GM19351 (cell line): ENCODE results near the gene PRR36.
"Not testable (repeated sequence)": the region's sequence is repeated elsewhere in the genome, so short reads cannot be mapped to it uniquely, and the experiment has no call there.

ENCODE experiments used
- ATAC-seq: cut with Tn5 transposase; IDR thresholded peaks from one replicate; pipeline ENCODE4 v1.9.1; 2021; ENCODE audit warnings: mild to moderate bottlenecking, moderate library complexity; ENCODE audit not compliant: unreplicated experiment

PRR36 gene

GRCh38 chr19:7899751-7900378 lies 25.7 kb upstream of the PRR36 start:
- no peak for ATAC-seq

DNA sequence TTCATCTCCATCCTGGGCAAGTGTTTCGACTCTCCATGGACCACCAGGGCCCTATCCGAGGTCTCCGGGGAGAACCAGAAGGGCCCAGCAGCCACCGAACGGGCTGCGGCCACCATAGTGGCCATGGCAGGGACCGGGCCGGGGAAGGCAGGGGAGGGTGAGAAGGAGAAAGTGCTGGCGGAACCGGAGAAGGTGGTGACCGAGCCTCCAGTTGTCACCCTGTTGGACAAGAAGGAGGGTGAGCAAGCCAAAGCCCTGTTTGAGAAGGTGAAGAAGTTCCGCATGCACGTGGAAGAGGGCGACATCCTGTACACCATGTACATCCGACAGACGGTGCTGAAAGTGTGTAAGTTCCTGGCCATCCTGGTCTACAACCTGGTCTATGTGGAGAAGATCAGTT lies 24.8 kb upstream of the PRR36 start:
- no peak for ATAC-seq

GRCh38 chr19:7897292-7897691 lies 23.1 kb upstream of the PRR36 start:
- ATAC-seq: no peak

DNA sequence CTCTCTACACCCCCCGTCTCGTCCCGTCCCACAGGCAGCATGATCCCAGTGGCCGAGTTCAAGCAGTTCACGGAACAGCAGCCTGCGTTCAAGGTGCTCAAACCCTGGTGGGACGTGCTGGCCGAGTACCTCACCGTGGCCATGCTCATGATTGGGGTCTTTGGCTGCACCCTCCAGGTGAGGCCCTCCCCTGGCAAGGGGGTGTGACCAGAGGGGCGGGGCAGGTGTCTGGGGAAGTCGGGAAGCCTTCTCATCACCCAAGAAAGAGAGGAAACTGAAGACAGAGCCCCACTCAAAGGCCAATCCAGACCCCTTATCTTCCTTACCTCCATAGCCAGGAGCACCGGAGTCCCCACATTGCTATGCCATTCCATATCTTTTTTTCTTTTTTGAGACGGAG lies 21.4 kb upstream of the PRR36 start:
- no peak for ATAC-seq

DNA sequence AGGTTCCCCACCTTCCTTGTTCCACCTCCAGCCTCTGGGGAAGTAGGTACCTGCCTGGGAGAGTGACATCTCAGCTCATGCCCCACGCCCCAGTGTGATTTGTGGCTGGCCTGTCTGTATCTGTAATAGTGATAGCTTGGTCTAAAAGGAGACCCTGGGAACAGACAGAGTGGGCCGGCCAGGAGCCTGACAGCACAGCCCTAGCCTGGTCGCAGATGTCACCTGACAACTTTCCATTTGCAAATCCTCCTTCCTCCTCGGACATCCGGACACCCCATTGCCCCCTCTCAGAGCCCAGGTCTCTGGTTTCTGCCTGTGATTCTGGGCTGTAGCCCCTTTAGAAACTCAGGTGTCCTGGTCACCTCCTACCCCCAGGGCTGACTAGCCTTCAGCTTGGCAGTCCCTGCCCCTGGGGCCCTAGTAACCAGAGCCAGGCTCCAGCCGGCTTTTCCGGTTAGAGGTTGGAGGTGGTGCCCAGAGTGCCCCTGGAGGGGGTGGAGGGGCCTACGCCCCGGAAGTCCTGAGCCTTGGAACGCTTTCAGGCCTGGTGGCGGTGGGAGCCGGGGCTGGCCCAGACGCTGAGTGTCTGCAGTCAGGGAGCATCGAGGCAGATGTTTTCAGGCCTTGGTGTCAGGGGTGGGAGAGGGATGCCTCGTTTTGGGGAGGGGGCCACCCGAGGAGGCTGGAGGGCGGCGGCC lies 20.6 kb upstream of the PRR36 start:
- ATAC-seq: no peak

DNA sequence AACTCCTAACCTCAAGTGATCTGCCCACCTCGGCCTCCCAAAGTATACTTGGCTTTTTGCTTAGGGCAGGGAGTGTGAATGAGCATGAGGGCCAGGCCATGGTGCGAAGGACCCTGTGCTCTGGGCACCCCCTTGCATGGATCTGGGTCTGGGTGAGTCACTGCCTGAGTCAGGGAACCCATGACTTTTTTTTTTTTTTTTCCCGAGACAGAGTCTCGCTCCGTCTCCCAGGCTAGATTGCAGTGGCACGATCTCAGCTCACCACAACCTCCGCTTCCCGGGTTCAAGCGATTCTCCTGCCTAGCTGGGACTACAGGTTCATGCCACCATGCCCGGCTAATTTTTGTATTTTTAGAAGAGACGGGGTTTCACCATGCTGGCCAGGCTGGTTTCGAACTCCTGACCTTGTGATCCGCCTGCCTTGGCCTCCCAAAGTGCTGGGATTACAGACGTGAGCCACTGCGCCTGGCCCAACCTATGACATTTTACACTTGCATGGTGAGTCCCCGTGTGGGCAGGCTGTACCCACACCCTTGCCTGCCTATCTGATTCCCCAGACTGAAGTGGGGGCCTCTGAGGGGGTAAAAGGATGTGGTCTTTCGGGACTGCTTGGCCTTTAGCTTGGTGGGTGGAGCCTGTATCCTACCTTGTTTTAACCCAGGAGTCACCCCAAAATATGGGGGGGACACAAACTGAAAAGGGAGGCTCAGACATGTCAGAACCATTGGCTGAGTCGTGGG lies 19.3 kb upstream of the PRR36 start:
- not testable (repeated sequence) for ATAC-seq

- no peak for ATAC-seq
Measured at GRCh38 chr19:7888826-7889217, 14.6 kb upstream of the PRR36 start.

GRCh38 chr19:7888145-7888825 lies 14.1 kb upstream of the PRR36 start, which contains the start of gene LRRC8E:
LRRC8E (plus strand) TSS chr19:7888510; CDS start chr19:7895604, 7,094 bp downstream.
- ATAC-seq: no peak

GRCh38 chr19:7887408-7888144 lies 13.4 kb upstream of the PRR36 start:
- no peak for ATAC-seq

- no peak for ATAC-seq
Measured at GRCh38 chr19:7885818-7886217, 11.6 kb upstream of the PRR36 start.

GRCh38 chr19:7883796-7884570 lies 9.8 kb upstream of the PRR36 start:
- ATAC-seq: no peak

DNA sequence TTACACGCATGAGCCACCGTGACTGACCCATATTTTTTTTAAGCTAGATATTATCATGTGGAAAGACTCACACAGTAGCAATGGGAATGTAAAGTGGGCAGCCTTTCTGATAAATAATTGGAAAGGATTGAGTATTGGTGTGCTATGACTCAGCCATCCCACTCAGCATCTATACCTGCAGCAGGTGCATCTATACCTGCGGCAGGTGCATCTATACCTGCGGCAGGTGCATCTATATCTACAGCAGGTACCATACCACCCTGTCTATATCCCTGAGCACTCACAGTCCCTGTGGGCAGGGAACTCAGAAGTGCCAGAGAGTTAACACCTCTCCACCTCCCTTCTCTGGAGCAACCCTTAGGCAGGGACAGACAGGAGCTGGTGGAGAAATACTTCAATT lies 8.9 kb upstream of the PRR36 start:
- no peak for ATAC-seq

GRCh38 chr19:7881910-7882309 lies 7.7 kb upstream of the PRR36 start:
- no peak for ATAC-seq

GRCh38 chr19:7879836-7880235 lies 5.6 kb upstream of the PRR36 start:
- ATAC-seq: no peak

DNA sequence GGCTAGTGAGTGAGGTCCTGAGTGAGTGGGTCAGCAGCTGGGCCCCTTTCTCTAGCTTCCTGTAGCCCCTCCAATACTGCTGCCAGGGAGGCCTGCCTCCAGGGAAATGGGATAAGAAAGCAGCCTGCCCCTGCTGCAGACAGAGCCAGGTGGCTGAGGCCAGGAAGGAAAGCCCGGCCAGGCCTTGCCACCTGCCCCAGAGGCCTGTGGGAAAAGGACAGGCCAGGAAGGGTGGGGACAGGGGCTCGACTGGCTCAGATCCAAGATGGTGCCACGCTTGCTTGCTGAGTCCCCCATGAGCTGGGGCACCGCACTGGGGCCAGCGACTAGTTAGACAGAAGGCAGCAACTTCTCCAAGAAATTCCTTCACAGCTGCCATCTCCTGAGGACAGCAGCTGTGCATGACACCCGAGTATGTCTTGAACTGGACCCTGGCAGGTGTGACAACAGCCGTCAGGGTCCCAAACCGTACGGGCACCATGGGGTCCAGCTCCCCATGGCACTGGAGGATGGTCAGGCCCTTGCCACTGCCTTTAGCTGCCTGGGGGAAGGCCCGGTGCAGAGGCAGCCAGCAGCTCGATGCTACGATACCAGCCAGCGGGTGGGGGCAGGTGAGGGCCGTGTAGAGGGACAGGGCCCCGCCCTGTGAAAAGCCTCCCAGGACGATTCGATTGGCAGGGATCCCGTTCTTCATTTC lies 5.1 kb upstream of the PRR36 start:
- ATAC-seq: no peak

- no peak for ATAC-seq
Measured at GRCh38 chr19:7877249-7877836, 3.2 kb upstream of the PRR36 start.

- ATAC-seq: no peak
Measured at GRCh38 chr19:7874897-7875273, 695 bp upstream of the PRR36 start.

DNA sequence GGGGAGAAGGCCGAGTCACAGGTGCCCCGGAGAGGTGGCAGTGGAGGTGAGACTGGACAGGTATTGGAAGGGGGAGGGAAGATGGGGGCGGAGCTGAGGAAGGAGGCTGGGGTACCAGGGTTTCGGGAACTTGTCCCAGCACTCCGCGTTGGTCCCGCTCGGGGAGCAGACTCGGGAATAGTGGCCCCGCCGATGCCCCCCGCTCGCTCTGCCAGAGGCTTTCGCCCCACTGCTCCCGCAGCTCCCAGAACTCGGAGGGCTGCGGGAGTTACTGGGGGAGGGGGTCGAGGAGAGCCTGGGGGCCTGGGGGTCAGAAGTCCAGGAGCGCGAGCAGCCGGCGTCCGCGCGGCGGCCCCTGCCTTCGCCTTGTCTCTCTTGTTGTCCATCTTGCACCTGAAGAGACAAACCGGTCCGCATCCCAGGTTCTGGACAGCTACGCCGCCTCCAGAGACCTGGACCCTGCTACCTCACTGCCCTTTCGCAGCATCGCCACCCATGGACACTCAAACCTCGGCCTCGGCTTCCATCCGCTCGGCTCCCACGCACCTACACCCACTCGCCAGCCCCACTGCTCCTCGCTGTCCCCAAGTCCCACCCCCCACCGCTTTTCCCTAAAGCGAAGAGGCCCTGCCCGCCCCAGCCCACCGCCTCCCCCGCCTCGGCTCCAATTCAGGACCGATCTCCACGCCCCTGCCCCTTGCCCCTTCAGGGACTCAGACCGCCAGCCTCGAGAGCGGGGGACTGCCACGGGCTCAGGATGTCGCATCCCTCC lies 700 bp downstream of the PRR36 start:
- no peak for ATAC-seq
